ENCODE results near the gene UBE2C.

Gene UBE2C

DNA sequence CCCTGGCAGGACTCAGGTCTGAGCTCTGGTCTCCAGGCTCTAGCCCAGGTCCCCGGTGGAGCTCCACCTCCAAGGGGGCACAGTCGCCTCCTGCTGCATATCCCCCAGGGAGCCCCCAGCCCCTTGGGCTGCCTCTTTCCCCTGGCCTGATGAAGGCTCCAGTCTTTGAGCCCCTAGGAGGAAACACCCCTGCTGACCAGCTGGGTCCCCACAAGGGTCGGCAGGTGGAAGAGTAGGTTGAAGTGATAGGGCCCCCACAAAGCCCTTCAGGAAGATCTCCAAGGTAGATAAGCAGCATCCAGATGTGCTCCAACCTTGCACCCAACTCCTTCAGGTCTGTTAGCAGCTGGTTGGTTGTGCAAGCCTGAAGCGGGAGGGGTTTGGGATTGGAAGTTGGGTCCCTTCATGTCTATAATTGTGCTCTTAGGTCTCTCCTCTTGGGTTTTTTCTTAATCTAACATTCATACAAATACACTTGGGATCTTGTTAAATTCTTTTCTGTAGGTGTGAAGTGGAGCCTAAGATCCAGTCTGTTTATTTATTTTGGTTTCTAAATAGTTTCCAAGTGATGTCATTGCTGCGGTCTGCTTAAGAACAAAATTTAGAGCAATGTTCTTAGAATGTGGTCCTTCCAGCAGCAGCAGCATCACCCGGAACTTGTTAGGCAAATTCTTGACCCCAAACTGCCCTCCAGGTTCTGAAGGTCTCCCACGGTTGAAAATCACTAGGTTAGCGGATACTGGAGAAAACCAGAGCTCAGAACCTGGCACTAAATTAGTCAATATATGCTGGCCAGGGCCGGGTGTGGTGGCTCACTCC lies 5.1 kb downstream of the UBE2C start:
- TF ChIP-seq, protein P1, sequence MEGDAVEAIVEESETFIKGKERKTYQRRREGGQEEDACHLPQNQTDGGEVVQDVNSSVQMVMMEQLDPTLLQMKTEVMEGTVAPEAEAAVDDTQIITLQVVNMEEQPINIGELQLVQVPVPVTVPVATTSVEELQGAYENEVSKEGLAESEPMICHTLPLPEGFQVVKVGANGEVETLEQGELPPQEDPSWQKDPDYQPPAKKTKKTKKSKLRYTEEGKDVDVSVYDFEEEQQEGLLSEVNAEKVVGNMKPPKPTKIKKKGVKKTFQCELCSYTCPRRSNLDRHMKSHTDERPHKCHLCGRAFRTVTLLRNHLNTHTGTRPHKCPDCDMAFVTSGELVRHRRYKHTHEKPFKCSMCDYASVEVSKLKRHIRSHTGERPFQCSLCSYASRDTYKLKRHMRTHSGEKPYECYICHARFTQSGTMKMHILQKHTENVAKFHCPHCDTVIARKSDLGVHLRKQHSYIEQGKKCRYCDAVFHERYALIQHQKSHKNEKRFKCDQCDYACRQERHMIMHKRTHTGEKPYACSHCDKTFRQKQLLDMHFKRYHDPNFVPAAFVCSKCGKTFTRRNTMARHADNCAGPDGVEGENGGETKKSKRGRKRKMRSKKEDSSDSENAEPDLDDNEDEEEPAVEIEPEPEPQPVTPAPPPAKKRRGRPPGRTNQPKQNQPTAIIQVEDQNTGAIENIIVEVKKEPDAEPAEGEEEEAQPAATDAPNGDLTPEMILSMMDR (conservative IDR thresholded peaks at IDR 0.05; ENCODE audit: low read depth, low read length) = no peak
- H3K4me3 ChIP-seq (ENCODE audit: low read length) = no peak overlapping the region
- DNase-seq (ENCODE audit: low read depth) = no peak

DNA sequence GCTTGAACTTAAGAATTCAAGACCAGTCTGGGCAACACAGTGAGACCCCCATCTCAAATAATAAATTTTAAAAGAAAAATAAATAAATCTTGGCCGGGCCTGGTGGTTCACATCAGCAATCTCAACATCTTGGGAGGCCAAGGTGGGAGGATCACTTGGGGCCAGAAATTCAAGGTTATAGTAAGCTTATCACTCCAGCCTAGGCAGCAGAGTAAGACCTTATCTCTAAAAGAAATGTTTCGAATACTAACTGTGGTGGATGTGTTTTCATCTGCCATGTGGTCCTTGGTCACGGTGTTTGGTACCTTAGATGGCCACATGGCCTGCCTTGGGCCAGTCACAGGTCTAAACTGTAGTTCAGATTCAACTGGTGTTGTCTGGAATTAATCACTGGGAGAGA lies 5.8 kb downstream of the UBE2C start:
- DNase-seq (ENCODE audit: low read depth) = no peak
- H3K4me3 ChIP-seq (ENCODE audit: low read length) = no peak overlapping the region
- TF ChIP-seq, protein P1 (conservative IDR thresholded peaks at IDR 0.05; ENCODE audit: low read depth, low read length) = no peak

GRCh38 chr20:45819466-45819865 lies 7.0 kb downstream of the UBE2C start:
- TF ChIP-seq, protein P1 (conservative IDR thresholded peaks at IDR 0.05; ENCODE audit: low read depth, low read length) = no peak
- DNase-seq (ENCODE audit: low read depth) = no peak
- H3K4me3 ChIP-seq (ENCODE audit: low read length) = no peak overlapping the region

GRCh38 chr20:45821947-45822346 lies 9.5 kb downstream of the UBE2C start:
- TF ChIP-seq, protein P1 (conservative IDR thresholded peaks at IDR 0.05; ENCODE audit: low read depth, low read length) = no peak

DNA sequence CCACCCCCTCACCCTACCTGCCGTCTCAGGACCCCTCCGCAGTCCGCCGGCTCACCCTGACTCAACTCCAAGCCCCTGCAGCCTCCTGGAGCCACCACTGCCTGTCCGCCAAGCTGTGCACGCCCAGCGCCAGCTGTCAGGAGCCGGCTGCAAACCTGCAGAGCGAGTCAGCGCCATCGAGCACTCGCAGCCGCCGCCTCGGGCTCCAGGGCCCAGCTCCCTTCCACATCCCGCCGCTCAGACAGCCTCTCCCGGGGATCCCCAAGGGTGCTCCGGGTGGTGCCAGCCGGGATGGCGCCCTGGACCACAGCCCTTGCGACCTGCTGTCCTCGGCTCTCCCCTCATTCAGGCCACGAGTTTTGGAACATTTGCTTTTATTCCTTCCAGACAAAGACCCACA lies 10.4 kb downstream of the UBE2C start:
- no peak for DNase-seq (ENCODE audit: low read depth)
- TF ChIP-seq, protein P1 (conservative IDR thresholded peaks at IDR 0.05; ENCODE audit: low read depth, low read length) = no peak
- peak overlapping the region; percentile 1 for H3K4me3 ChIP-seq (ENCODE audit: low read length)

More at GRCh38 chr20:45821947-45822346, 9.5 kb downstream of the UBE2C start:
- no peak for DNase-seq (ENCODE audit: low read depth)
- H3K4me3 ChIP-seq (ENCODE audit: low read length) = no peak overlapping the region

DNA sequence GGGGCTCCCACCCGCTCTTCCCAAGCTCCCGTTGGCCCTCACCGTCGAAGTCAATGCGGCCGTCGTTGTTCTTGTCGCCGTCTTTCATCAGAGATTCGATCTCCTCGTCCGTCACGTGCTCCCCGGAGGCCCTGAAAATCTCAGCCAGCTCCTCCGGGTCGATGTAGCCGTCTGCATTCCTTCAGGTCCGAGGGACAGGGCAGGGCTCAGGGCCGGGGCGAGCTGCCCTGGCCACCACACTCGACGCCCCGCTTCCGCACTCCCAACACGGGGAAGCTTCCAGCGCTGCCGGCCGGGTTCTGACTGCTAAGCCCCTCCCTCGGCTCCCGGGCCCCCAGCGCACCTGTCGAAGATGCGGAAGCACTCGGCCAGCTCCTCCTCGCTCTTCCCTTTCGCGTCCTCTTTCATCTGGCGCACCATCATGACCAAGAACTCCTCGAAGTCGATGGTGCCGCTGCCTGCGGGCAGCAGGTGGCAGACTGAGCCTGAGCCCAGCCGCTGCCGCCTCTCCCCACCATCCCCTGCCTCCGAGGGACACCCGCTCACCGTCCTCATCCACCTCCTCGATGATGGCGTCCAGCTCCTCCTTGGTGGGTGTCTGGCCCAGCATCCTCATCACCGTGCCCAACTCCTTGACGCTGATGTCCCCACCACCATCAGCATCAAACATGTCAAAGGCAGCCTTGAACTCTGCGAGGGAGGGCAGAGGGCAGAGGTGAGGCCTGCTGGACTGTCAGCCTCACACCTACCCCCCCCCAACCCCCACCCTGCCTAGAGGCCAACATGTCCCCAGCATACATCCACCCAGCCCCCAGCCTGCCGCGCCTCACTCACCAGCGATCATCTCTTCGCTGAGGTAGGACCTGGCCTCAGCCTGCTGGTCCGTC lies 11.7 kb downstream of the UBE2C start:
- H3K4me3 ChIP-seq (ENCODE audit: low read length) = no peak overlapping the region
- no peak for DNase-seq (ENCODE audit: low read depth)
- TF ChIP-seq, protein P1 (conservative IDR thresholded peaks at IDR 0.05; ENCODE audit: low read depth, low read length) = peak; percentile 66

Measured in retinal pigment epithelial cell (primary cell).